CD4-positive, CD25-positive, alpha-beta regulatory T cell (primary cell): ENCODE data around the gene WDFY3. TPM values are rescaled to one million over a fixed set of nuclear protein-coding genes. Genes with fewer than 3 reads are reported as not detected.

Experiments used
- ATAC-seq, 2 donors: fragments of 150-1000 bp; cut with Tn5 transposase; one replicate each; pipeline ENCODE4 v1.10.0; 2021; ENCODE audit warnings: low read depth in 2 of 2, moderate number of reproducible peaks in 2 of 2, moderate library complexity in 1 of 2
- DNase-seq, 3 donors: peaks; one replicate each; pipeline versions ENCODE4 v3.0.0 to v3.0.0-alpha.2; 2012 to 2022; ENCODE audit warnings: mixed read lengths in 1 of 3
- H3K27ac ChIP-seq: one replicate; pipeline ENCODE4 v1.7.0; 2013; ENCODE audit warnings: mild to moderate bottlenecking, low read length; ENCODE audit not compliant: insufficient read depth, poor library complexity, severe bottlenecking
- H3K27me3 ChIP-seq: one replicate; pipeline ENCODE4 v1.7.0; 2013; ENCODE audit warnings: low read length; ENCODE audit not compliant: control insufficient read depth, insufficient read depth
- H3K36me3 ChIP-seq: one replicate; pipeline ENCODE4 v1.7.0; 2013; ENCODE audit warnings: mild to moderate bottlenecking, low read length, moderate library complexity; ENCODE audit not compliant: control insufficient read depth, insufficient read depth
- H3K4me1 ChIP-seq: 2 replicates; pipeline ENCODE4 v1.7.0; 2013; ENCODE audit warnings: mild to moderate bottlenecking, low read length; ENCODE audit not compliant: insufficient read depth, control insufficient read depth, poor library complexity, severe bottlenecking
- H3K4me3 ChIP-seq: one replicate; pipeline ENCODE4 v1.7.0; 2013; ENCODE audit warnings: low read depth, mild to moderate bottlenecking, low read length, moderate library complexity
- H3K9me3 ChIP-seq, 2 experiments: 1 replicate in 1 of 2; 2 replicates in 1 of 2; pipeline ENCODE4 v1.7.0; 2013; ENCODE audit warnings: low read length in 2 of 2, mild to moderate bottlenecking in 1 of 2, moderate library complexity in 1 of 2; ENCODE audit not compliant: control insufficient read depth in 2 of 2
- H3K27ac Mint-ChIP-seq, 3 donors: one replicate each; pipeline ENCODE4 v1.8.0; 2020 to 2022; ENCODE audit warnings: mild to moderate bottlenecking in 3 of 3, mixed read lengths in 3 of 3, moderate library complexity in 2 of 3
- H3K27me3 Mint-ChIP-seq: one replicate; pipeline ENCODE4 v1.8.0; 2022; ENCODE audit warnings: mild to moderate bottlenecking, mixed read lengths
- H3K36me3 Mint-ChIP-seq: one replicate; pipeline ENCODE4 v1.8.0; 2020; ENCODE audit warnings: mixed read lengths
- H3K4me1 Mint-ChIP-seq, 4 donors: one replicate each; pipeline ENCODE4 v1.8.0; 2020 to 2022; ENCODE audit warnings: mixed read lengths in 4 of 4, mild to moderate bottlenecking in 1 of 4
- H3K4me3 Mint-ChIP-seq, 4 donors: one replicate each; pipeline ENCODE4 v1.8.0; 2020 to 2022; ENCODE audit warnings: mild to moderate bottlenecking in 4 of 4, mixed read lengths in 4 of 4, moderate library complexity in 3 of 4
- H3K9me3 Mint-ChIP-seq, 7 donors: one replicate each; pipeline ENCODE4 v1.8.0; 2020 to 2022; ENCODE audit warnings: mixed read lengths in 7 of 7, mild to moderate bottlenecking in 3 of 7, moderate library complexity in 2 of 7
- polyA plus RNA-seq, 4 donors: library from polyadenylated mRNA; unstranded; fragments of 300-500 nt; fragmentation: Illumina TruSeq; gene quantifications; one replicate each; pipeline ENCODE4 v1.2.3, GENCODE V29; 2021
- total RNA-seq: library from RNA; stranded (reverse); gene quantifications from one replicate; pipeline ENCODE4 v1.2.3, GENCODE V29; 2022

WDFY3 gene
- total and polyA plus RNA-seq, 5 donors from 2014 or later, result 0.44 TPM; not detected in 4

- H3K27ac ChIP-seq, result no peak overlapping the region
- no peaks in the 10 kb centered on the region for H3K36me3 ChIP-seq
- H3K27ac Mint-ChIP-seq, result no peak overlapping the region
- peaks cover 0 to 5% (median 0%) of the 10 kb centered on the region in 7 donors for H3K9me3 Mint-ChIP-seq
- no peaks in the 10 kb centered on the region for H3K9me3 ChIP-seq
- no peaks in the 10 kb centered on the region for H3K27me3 ChIP-seq
- no peaks in the 10 kb centered on the region for H3K4me1 Mint-ChIP-seq
- no peaks in the 10 kb centered on the region for H3K27me3 Mint-ChIP-seq
- H3K4me3 Mint-ChIP-seq, result no peak overlapping the region
- ATAC-seq, result no peak
- no peak for DNase-seq
- no peak overlapping the region for H3K4me3 ChIP-seq
- H3K4me1 ChIP-seq, result no peaks in the 10 kb centered on the region
- no peaks in the 10 kb centered on the region for H3K36me3 Mint-ChIP-seq
These were observed 95.9 kb downstream of the WDFY3 start for GRCh38 chr4:84870398-84871163.

- H3K36me3 Mint-ChIP-seq, result no peaks in the 10 kb centered on the region
- no peak overlapping the region for H3K4me3 Mint-ChIP-seq
- H3K4me1 Mint-ChIP-seq, result no peaks in the 10 kb centered on the region
These were observed 100.2 kb downstream of the WDFY3 start for GRCh38 chr4:84866295-84866694.

GRCh38 chr4:84865600-84865999 lies 100.9 kb downstream of the WDFY3 start:
- Histone ChIP-seq H3K27ac (no peak overlapping the region), H3K9me3 (no peaks in the 10 kb centered on the region), H3K27me3 (no peaks in the 10 kb centered on the region), H3K36me3 (no peaks in the 10 kb centered on the region), H3K4me3 (no peak overlapping the region), H3K4me1 (no peaks in the 10 kb centered on the region)
- ATAC-seq (no peak), DNase-seq (no peak)
- no peaks in the 10 kb centered on the region for H3K27me3 Mint-ChIP-seq
- no peaks in the 10 kb centered on the region for H3K4me1 Mint-ChIP-seq
- no peaks in the 10 kb centered on the region for H3K9me3 Mint-ChIP-seq
- no peak overlapping the region for H3K27ac Mint-ChIP-seq
- no peak overlapping the region for H3K4me3 Mint-ChIP-seq
- H3K36me3 Mint-ChIP-seq, result no peaks in the 10 kb centered on the region

More at GRCh38 chr4:84866295-84866694, 100.2 kb downstream of the WDFY3 start:
- Histone ChIP-seq H3K4me3 (no peak overlapping the region), H3K36me3 (no peaks in the 10 kb centered on the region), H3K27ac (no peak overlapping the region), H3K4me1 (no peaks in the 10 kb centered on the region), H3K27me3 (no peaks in the 10 kb centered on the region), H3K9me3 (no peaks in the 10 kb centered on the region)
- Mint-ChIP-seq H3K27me3 (no peaks in the 10 kb centered on the region), H3K27ac (no peak overlapping the region), H3K9me3 (peaks cover 0 to 2% (median 0%) of the 10 kb centered on the region in 7 donors)
- no peak for ATAC-seq
- DNase-seq, result no peak

GRCh38 chr4:84862064-84862463 lies 104.4 kb downstream of the WDFY3 start:
- H3K27ac ChIP-seq, result no peak overlapping the region
- ATAC-seq (no peak), DNase-seq (no peak)
- no peaks in the 10 kb centered on the region for H3K4me1 ChIP-seq
- Mint-ChIP-seq H3K4me1 (no peaks in the 10 kb centered on the region), H3K4me3 (no peak overlapping the region), H3K27ac (no peak overlapping the region), H3K27me3 (no peaks in the 10 kb centered on the region), H3K36me3 (no peaks in the 10 kb centered on the region), H3K9me3 (peaks cover 0 to 4% (median 0%) of the 10 kb centered on the region in 7 donors)
- H3K4me3 ChIP-seq, result no peak overlapping the region
- no peaks in the 10 kb centered on the region for H3K36me3 ChIP-seq
- no peaks in the 10 kb centered on the region for H3K27me3 ChIP-seq
- H3K9me3 ChIP-seq, result no peaks in the 10 kb centered on the region

GRCh38 chr4:84857296-84857695 lies 109.2 kb downstream of the WDFY3 start:
- H3K4me1 ChIP-seq, result no peaks in the 10 kb centered on the region
- Mint-ChIP-seq H3K9me3 (peaks cover 0 to 4% (median 0%) of the 10 kb centered on the region in 7 donors), H3K27me3 (no peaks in the 10 kb centered on the region), H3K4me3 (no peak overlapping the region), H3K4me1 (no peaks in the 10 kb centered on the region), H3K27ac (no peak overlapping the region), H3K36me3 (no peaks in the 10 kb centered on the region)
- no peak overlapping the region for H3K27ac ChIP-seq
- no peaks in the 10 kb centered on the region for H3K9me3 ChIP-seq
- no peak for DNase-seq
- no peaks in the 10 kb centered on the region for H3K27me3 ChIP-seq
- no peaks in the 10 kb centered on the region for H3K36me3 ChIP-seq
- H3K4me3 ChIP-seq, result no peak overlapping the region
- no peak for ATAC-seq

- no peaks in the 10 kb centered on the region for H3K4me1 Mint-ChIP-seq
- H3K4me3 Mint-ChIP-seq, result no peak overlapping the region
- H3K27me3 Mint-ChIP-seq, result no peaks in the 10 kb centered on the region
- Histone ChIP-seq H3K27ac (no peak overlapping the region), H3K4me1 (no peaks in the 10 kb centered on the region), H3K36me3 (no peaks in the 10 kb centered on the region), H3K4me3 (no peak overlapping the region), H3K27me3 (no peaks in the 10 kb centered on the region), H3K9me3 (no peaks in the 10 kb centered on the region)
- DNase-seq, result no peak
- H3K27ac Mint-ChIP-seq, result peak overlapping the region in 1 of 3 donors; percentile 22
- no peaks in the 10 kb centered on the region for H3K36me3 Mint-ChIP-seq
- ATAC-seq, result no peak
- peaks cover 0 to 4% (median 0%) of the 10 kb centered on the region in 7 donors for H3K9me3 Mint-ChIP-seq
These were observed 109.9 kb downstream of the WDFY3 start for GRCh38 chr4:84856468-84857049.

- H3K4me3 Mint-ChIP-seq, result no peak overlapping the region
These were observed 110.7 kb downstream of the WDFY3 start for GRCh38 chr4:84855774-84856173.

GRCh38 chr4:84852081-84852480 lies 114.4 kb downstream of the WDFY3 start:
- Mint-ChIP-seq H3K27ac (no peak overlapping the region), H3K27me3 (no peaks in the 10 kb centered on the region), H3K4me1 (no peaks in the 10 kb centered on the region), H3K36me3 (no peaks in the 10 kb centered on the region), H3K4me3 (no peak overlapping the region), H3K9me3 (peaks cover 0 to 2% (median 0%) of the 10 kb centered on the region in 7 donors)
- Histone ChIP-seq H3K36me3 (no peaks in the 10 kb centered on the region), H3K4me1 (no peaks in the 10 kb centered on the region), H3K27ac (no peak overlapping the region), H3K27me3 (no peaks in the 10 kb centered on the region), H3K9me3 (no peaks in the 10 kb centered on the region), H3K4me3 (no peak overlapping the region)
- DNase-seq, result no peak
- no peak for ATAC-seq

More at GRCh38 chr4:84855774-84856173, 110.7 kb downstream of the WDFY3 start:
- H3K4me1 Mint-ChIP-seq, result no peaks in the 10 kb centered on the region
- Histone ChIP-seq H3K9me3 (no peaks in the 10 kb centered on the region), H3K36me3 (no peaks in the 10 kb centered on the region), H3K4me1 (no peaks in the 10 kb centered on the region), H3K27me3 (no peaks in the 10 kb centered on the region), H3K27ac (no peak overlapping the region), H3K4me3 (no peak overlapping the region)
- H3K27ac Mint-ChIP-seq, result no peak overlapping the region
- peaks cover 0 to 4% (median 0%) of the 10 kb centered on the region in 7 donors for H3K9me3 Mint-ChIP-seq
- ATAC-seq (no peak), DNase-seq (no peak)
- H3K27me3 Mint-ChIP-seq, result no peaks in the 10 kb centered on the region
- H3K36me3 Mint-ChIP-seq, result no peaks in the 10 kb centered on the region
